Memory B cell (primary cell): ENCODE results near the gene ADGRG4.

ENCODE experiments used
- ATAC-seq: fragments of 150-1000 bp; cut with Tn5 transposase; 2 replicates; pipeline ENCODE4 v1.10.0; 2021; ENCODE audit warnings: low read depth, mild to moderate bottlenecking, moderate library complexity
- DNase-seq, 2 donors: peaks; one replicate each; pipeline ENCODE4 v3.0.0; 2022; ENCODE audit warnings: low spot score in 2 of 2
- H3K27ac Mint-ChIP-seq: one replicate; pipeline ENCODE4 v1.8.0; 2022; ENCODE audit warnings: mild to moderate bottlenecking, moderate library complexity, mixed read lengths
- H3K27me3 Mint-ChIP-seq: one replicate; pipeline ENCODE4 v1.8.0; 2022; ENCODE audit warnings: mixed read lengths
- H3K36me3 Mint-ChIP-seq: one replicate; pipeline ENCODE4 v1.8.0; 2022; ENCODE audit warnings: mild to moderate bottlenecking, mixed read lengths
- H3K4me1 Mint-ChIP-seq: one replicate; pipeline ENCODE4 v1.8.0; 2022; ENCODE audit warnings: mixed read lengths
- H3K4me3 Mint-ChIP-seq: one replicate; pipeline ENCODE4 v1.8.0; 2022; ENCODE audit warnings: mild to moderate bottlenecking, moderate library complexity, mixed read lengths
- H3K9me3 Mint-ChIP-seq: one replicate; pipeline ENCODE4 v1.8.0; 2022; ENCODE audit warnings: mixed read lengths

The ADGRG4 gene

DNA sequence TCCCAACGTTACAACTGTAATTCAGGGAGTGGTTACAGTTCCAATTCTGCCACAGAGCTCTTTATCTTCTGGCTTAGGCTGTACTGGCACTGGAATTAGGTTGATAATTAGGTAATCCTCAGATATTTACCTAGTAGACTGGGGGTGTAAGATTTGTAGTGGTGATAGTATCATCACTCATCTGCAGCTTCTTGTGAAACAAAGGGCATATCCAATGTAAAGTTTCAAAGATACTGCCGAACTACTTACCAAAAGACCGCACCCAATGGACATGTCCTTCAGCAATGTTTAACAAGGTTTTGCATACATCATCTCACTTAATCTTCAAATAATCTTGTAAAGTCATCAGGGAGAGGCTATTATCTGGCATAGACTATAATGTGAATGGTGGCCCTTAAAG lies 20.8 kb downstream of the ADGRG4 start:
- H3K27me3 Mint-ChIP-seq = no peaks in the 10 kb centered on the region
- ATAC-seq = no peak

DNA sequence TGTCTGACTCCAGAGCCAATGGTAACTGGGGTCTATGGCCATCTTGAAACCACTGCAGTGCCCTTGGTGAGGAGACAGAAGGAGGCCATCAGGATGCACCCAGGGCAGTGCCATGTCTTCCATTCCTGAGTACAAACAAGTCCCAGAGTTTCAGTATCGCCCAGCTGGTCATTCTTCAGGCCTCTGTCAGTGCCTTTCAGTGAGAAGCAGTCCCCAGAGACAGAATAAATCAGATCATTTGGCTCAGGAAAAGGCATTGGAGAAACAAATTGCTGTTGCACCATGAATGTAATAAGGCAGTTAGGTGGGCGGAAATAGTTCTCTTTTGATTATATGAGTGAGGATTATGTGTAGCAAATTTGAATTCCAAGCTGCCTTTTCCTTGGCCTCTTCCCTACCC lies 21.3 kb downstream of the ADGRG4 start:
- H3K9me3 Mint-ChIP-seq = no peaks in the 10 kb centered on the region
- H3K27me3 Mint-ChIP-seq = no peaks in the 10 kb centered on the region
- no peak for ATAC-seq
- H3K4me3 Mint-ChIP-seq = no peak overlapping the region
- H3K4me1 Mint-ChIP-seq = no peaks in the 10 kb centered on the region
- no peaks in the 10 kb centered on the region for H3K36me3 Mint-ChIP-seq
- no peak overlapping the region for H3K27ac Mint-ChIP-seq
- DNase-seq = no peak

More for the DNA sequence above, 20.8 kb downstream of the ADGRG4 start:
- no peaks in the 10 kb centered on the region for H3K36me3 Mint-ChIP-seq
- DNase-seq = no peak
- H3K4me3 Mint-ChIP-seq = no peak overlapping the region
- no peak overlapping the region for H3K27ac Mint-ChIP-seq
- H3K9me3 Mint-ChIP-seq = no peaks in the 10 kb centered on the region
- no peaks in the 10 kb centered on the region for H3K4me1 Mint-ChIP-seq

GRCh38 chrX:136325377-136325776 lies 24.6 kb downstream of the ADGRG4 start:
- no peaks in the 10 kb centered on the region for H3K9me3 Mint-ChIP-seq
- H3K4me3 Mint-ChIP-seq = no peak overlapping the region
- ATAC-seq = no peak
- no peak for DNase-seq
- no peaks in the 10 kb centered on the region for H3K36me3 Mint-ChIP-seq
- H3K27me3 Mint-ChIP-seq = no peaks in the 10 kb centered on the region
- no peaks in the 10 kb centered on the region for H3K4me1 Mint-ChIP-seq
- no peak overlapping the region for H3K27ac Mint-ChIP-seq

GRCh38 chrX:136328933-136329332 lies 28.2 kb downstream of the ADGRG4 start:
- H3K4me1 Mint-ChIP-seq = no peaks in the 10 kb centered on the region
- no peak for DNase-seq
- H3K9me3 Mint-ChIP-seq = peaks cover under 1% of the 10 kb centered on the region
- H3K36me3 Mint-ChIP-seq = no peaks in the 10 kb centered on the region
- H3K27me3 Mint-ChIP-seq = no peaks in the 10 kb centered on the region
- ATAC-seq = no peak
- H3K4me3 Mint-ChIP-seq = no peak overlapping the region
- no peak overlapping the region for H3K27ac Mint-ChIP-seq

DNA sequence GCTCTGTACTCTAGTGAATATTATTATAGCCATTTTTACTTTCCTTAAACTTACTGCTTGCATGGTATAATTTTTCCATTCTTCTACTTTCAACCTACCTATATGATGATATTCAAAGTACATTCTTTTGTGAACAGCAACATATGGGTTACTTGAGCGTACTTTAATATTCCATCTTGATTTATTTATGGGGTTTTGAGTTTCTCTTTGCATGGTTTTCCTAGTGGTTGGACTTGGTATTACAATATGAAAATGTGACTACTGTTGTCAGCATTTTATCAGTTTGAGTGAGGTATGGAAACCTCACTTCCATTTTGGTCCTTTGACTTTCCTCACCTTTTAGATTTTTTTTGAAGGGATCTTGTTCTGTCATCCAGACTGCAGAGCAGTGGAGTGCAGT lies 35.9 kb downstream of the ADGRG4 start:
- Mint-ChIP-seq H3K4me1 (no peaks in the 10 kb centered on the region), H3K27me3 (no peaks in the 10 kb centered on the region), H3K4me3 (no peak overlapping the region), H3K36me3 (no peaks in the 10 kb centered on the region), H3K27ac (no peak overlapping the region), H3K9me3 (peaks cover 3% of the 10 kb centered on the region)
- ATAC-seq = no peak
- no peak for DNase-seq

- H3K9me3 Mint-ChIP-seq = peaks cover 2% of the 10 kb centered on the region
- no peak overlapping the region for H3K4me3 Mint-ChIP-seq
- DNase-seq (no peak), ATAC-seq (no peak)
- no peak overlapping the region for H3K27ac Mint-ChIP-seq
- H3K4me1 Mint-ChIP-seq = no peaks in the 10 kb centered on the region
- no peaks in the 10 kb centered on the region for H3K36me3 Mint-ChIP-seq
- peaks cover 4% of the 10 kb centered on the region for H3K27me3 Mint-ChIP-seq
Observed at GRCh38 chrX:136339702-136340101, 38.9 kb downstream of the ADGRG4 start.

DNA sequence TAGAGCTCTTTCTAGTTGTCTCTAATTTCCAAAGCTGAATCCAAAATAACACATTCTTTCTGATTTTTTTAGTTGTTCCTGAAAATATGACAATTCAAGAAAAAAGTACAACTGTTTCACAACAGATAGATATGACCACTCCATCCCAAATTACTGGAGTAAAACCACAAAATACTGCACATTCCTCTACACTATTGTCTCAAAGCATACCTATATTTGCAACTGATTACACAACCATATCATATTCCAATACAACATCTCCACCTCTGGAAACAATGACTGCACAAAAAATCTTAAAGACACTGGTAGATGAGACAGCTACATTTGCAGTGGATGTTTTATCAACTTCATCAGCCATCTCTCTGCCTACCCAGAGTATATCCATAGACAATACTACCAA lies 43.6 kb downstream of the ADGRG4 start:
- Mint-ChIP-seq H3K27ac (no peak overlapping the region), H3K4me1 (no peaks in the 10 kb centered on the region), H3K27me3 (peaks cover 12% of the 10 kb centered on the region), H3K36me3 (no peaks in the 10 kb centered on the region), H3K9me3 (no peaks in the 10 kb centered on the region), H3K4me3 (no peak overlapping the region)
- ATAC-seq (no peak), DNase-seq (no peak)

- Mint-ChIP-seq H3K4me3 (no peak overlapping the region), H3K27me3 (peaks cover 12% of the 10 kb centered on the region), H3K9me3 (no peaks in the 10 kb centered on the region), H3K27ac (no peak overlapping the region), H3K36me3 (no peaks in the 10 kb centered on the region), H3K4me1 (no peaks in the 10 kb centered on the region)
- ATAC-seq (no peak), DNase-seq (no peak)
Observed at GRCh38 chrX:136346506-136346905, 45.7 kb downstream of the ADGRG4 start.

DNA sequence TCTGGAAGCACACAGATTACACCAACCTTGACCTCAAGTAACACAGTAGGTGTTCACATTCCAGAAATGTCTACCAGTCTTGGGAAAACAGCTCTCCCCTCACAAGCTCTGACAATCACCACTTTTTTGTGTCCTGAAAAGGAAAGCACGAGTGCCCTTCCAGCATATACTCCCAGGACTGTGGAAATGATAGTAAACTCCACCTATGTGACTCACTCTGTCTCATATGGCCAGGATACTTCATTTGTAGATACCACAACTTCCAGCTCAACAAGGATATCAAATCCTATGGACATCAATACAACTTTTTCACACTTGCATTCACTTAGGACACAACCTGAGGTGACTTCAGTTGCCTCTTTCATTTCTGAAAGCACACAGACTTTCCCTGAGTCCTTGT lies 46.9 kb downstream of the ADGRG4 start:
- DNase-seq = no peak

DNA sequence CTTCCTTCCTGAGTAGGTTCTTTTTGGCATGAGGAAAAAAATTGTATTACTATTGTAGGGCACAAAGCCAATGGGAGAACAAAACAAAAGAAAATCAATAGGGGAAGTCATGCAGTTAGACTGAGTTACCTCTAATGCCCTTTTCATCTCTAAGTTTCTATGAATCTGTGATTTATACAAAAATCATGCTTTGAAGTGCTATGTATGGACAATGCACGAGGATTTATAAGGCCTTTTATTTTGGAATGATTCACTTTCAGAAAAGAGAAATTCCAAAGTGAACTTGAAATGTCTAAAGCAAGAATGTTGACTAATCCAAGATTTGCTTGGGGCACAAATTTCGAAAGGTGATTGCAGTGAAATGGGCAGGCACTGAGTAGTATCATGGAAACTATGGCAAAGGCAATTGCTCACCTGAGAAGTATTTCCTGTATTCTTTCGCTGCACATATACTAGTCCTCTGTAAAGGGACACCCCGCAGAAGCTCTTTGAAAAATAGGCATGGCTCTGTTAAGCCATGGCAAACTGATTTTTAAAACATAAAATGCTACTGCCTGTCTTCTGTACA lies 52.8 kb downstream of the ADGRG4 start:
- no peak for DNase-seq
- no peaks in the 10 kb centered on the region for H3K4me1 Mint-ChIP-seq
- no peaks in the 10 kb centered on the region for H3K9me3 Mint-ChIP-seq
- H3K36me3 Mint-ChIP-seq = no peaks in the 10 kb centered on the region
- H3K4me3 Mint-ChIP-seq = no peak overlapping the region
- ATAC-seq = no peak
- H3K27ac Mint-ChIP-seq = no peak overlapping the region
- H3K27me3 Mint-ChIP-seq = peaks cover 2% of the 10 kb centered on the region

More for the DNA sequence above, 46.9 kb downstream of the ADGRG4 start:
- no peaks in the 10 kb centered on the region for H3K9me3 Mint-ChIP-seq
- H3K4me3 Mint-ChIP-seq = no peak overlapping the region
- no peak overlapping the region for H3K27ac Mint-ChIP-seq
- H3K36me3 Mint-ChIP-seq = no peaks in the 10 kb centered on the region
- ATAC-seq = no peak
- peaks cover 12% of the 10 kb centered on the region for H3K27me3 Mint-ChIP-seq
- H3K4me1 Mint-ChIP-seq = no peaks in the 10 kb centered on the region

DNA sequence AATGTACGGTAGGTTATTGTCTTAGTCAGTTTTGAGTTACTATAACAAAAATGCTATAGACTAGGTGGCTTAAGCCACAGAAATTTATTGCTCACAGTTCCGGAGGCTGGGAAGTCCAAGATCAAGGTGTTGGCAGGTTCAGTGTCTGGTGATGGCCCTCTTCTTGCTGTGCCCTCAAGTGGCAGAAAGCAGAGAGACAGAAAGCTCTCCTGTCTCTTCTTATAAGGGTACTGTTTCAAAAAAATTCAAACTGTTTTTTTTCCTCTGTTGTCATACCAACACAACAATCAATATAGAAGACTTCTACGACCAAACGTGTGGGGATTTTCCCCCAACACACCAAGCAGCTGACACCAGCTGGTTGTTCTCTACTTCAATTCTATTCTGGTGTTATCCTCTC lies 53.4 kb downstream of the ADGRG4 start:
- H3K9me3 Mint-ChIP-seq = no peaks in the 10 kb centered on the region
- no peak overlapping the region for H3K27ac Mint-ChIP-seq
- ATAC-seq (no peak), DNase-seq (no peak)
- peaks cover 2% of the 10 kb centered on the region for H3K27me3 Mint-ChIP-seq
- H3K36me3 Mint-ChIP-seq = no peaks in the 10 kb centered on the region
- no peak overlapping the region for H3K4me3 Mint-ChIP-seq
- H3K4me1 Mint-ChIP-seq = no peaks in the 10 kb centered on the region

GRCh38 chrX:136369377-136369776 lies 68.6 kb downstream of the ADGRG4 start:
- peaks cover 2% of the 10 kb centered on the region for H3K27me3 Mint-ChIP-seq
- DNase-seq = no peak
- H3K4me3 Mint-ChIP-seq = no peak overlapping the region
- ATAC-seq = no peak
- no peaks in the 10 kb centered on the region for H3K36me3 Mint-ChIP-seq
- H3K9me3 Mint-ChIP-seq = no peaks in the 10 kb centered on the region
- H3K4me1 Mint-ChIP-seq = no peaks in the 10 kb centered on the region
- no peak overlapping the region for H3K27ac Mint-ChIP-seq

GRCh38 chrX:136376713-136377112 lies 76.0 kb downstream of the ADGRG4 start:
- Mint-ChIP-seq H3K27ac (no peak overlapping the region), H3K9me3 (peaks cover 3% of the 10 kb centered on the region), H3K36me3 (no peaks in the 10 kb centered on the region), H3K4me3 (no peak overlapping the region), H3K4me1 (no peaks in the 10 kb centered on the region), H3K27me3 (peaks cover 5% of the 10 kb centered on the region)
- DNase-seq (no peak), ATAC-seq (no peak)

GRCh38 chrX:136380010-136380769 lies 79.4 kb downstream of the ADGRG4 start:
- Mint-ChIP-seq H3K27me3 (peaks cover 9% of the 10 kb centered on the region), H3K4me3 (no peak overlapping the region), H3K9me3 (peaks cover 3% of the 10 kb centered on the region), H3K27ac (no peak overlapping the region), H3K36me3 (no peaks in the 10 kb centered on the region), H3K4me1 (no peaks in the 10 kb centered on the region)
- ATAC-seq (no peak), DNase-seq (no peak)

DNA sequence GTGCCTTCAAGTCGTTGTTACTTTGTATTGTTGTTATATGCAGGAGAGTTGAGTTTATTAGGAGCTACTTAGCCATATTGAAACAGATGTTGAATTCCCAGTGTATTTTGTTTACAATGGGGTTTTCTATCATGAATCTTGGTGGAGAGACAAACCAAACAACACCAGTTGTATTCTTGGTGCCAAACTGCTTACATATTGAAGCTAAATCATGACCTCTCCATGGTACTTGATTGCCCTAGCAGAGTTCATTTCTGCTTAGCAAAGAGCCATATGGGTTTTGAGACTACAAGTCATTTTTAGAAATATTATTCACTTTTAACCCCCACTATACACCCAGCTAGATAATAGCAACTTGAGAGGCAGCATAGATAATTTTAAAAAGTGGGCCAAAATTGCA lies 85.4 kb downstream of the ADGRG4 start:
- no peaks in the 10 kb centered on the region for H3K4me1 Mint-ChIP-seq
- no peak overlapping the region for H3K4me3 Mint-ChIP-seq
- H3K27ac Mint-ChIP-seq = no peak overlapping the region
- DNase-seq (no peak), ATAC-seq (no peak)
- peaks cover 10% of the 10 kb centered on the region for H3K27me3 Mint-ChIP-seq
- H3K9me3 Mint-ChIP-seq = no peaks in the 10 kb centered on the region
- no peaks in the 10 kb centered on the region for H3K36me3 Mint-ChIP-seq
